ENCODE results near the gene NCOA1.
A peak's percentile ranks its signal among the peaks of the same experiment; 100 is the strongest.

NCOA1 gene

GRCh38 chr2:24739354-24740025 is 248.4 kb downstream of the NCOA1 start:
- DNase-seq (ENCODE audit: low read depth, low spot score), result no peak

DNA sequence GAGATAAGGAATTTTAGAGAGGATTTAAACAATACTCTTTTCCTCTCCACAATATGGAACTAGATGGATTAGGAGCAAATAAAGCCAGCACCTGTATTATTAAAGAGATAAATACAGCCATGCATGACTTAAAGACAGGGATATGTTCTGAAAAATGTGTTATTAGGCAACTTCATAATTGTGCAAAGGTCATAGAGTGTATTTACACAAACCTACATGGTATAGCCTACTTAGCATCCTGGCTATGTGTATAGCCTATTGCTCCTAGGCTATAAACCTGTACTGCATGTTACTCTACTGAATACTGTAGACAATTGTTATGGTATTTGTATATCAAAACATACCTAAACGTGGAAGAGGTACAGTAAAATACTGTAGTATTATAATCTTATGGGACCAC is 249.1 kb downstream of the NCOA1 start:
- no peak for DNase-seq (ENCODE audit: low read depth, low spot score)

DNA sequence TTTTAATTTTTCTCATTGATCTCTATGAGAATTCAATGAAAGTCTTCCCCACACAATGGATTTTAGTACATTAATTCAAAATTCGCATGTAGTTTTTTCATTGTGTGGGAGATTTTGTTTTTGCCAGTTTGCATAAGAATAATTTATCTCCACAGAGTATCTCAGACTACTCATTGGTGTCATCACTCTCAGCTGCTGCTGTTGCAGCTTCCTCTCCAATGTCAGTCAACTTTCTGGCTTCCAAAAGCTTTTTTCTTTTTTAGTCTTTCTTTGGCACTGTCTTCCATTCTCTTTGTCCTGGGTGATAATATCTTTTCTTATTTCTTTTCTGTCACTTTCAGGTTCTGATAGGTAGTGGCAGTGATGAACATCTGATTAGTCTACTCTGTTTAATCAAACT is 251.7 kb downstream of the NCOA1 start:
- no peak for DNase-seq (ENCODE audit: low read depth, low spot score)

GRCh38 chr2:24743924-24744323 is 252.9 kb downstream of the NCOA1 start:
- no peak for DNase-seq (ENCODE audit: low read depth, low spot score)

DNA sequence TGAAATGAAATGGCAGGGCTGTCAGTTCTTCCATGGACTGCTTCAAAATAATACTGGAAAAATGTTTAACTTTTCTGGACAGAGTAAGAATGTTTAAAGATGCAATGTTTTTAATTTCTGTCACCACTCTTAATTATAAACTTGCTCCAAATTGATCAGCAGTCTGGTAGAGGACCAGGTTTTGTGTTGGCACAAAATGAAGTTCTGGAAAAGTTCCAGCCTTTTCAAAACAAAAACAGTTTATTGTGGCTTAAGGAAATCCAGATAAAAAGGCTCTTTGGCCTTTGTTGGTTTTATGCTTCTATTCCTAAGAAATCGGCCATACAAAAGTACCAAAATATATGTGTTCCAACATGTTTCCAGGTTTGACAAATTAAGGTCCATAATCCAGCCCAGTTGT is 253.3 kb downstream of the NCOA1 start:
- DNase-seq (ENCODE audit: low read depth, low spot score), result no peak

GRCh38 chr2:24745825-24746224 is 254.8 kb downstream of the NCOA1 start:
- no peak for DNase-seq (ENCODE audit: low read depth, low spot score)

DNA sequence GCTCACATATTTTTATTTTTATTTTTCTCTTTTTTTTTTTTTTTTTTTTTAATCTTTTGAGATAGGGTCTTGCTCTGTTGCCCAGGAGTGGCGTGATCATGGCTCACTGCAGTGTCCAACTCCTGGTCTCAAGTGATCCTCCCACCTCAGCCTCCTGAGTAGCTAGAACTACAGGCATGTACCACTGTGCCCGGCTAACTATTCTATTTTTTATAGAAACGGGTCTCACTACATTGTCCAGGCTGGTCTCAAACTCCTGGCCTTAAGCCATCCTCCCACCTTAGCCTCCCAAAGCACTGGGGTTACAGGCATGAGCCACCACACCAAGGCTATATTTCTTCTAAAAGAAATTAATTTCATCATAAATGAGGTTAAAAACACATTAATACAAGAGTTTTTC is 256.2 kb downstream of the NCOA1 start:
- no peak for DNase-seq (ENCODE audit: low read depth, low spot score)

DNA sequence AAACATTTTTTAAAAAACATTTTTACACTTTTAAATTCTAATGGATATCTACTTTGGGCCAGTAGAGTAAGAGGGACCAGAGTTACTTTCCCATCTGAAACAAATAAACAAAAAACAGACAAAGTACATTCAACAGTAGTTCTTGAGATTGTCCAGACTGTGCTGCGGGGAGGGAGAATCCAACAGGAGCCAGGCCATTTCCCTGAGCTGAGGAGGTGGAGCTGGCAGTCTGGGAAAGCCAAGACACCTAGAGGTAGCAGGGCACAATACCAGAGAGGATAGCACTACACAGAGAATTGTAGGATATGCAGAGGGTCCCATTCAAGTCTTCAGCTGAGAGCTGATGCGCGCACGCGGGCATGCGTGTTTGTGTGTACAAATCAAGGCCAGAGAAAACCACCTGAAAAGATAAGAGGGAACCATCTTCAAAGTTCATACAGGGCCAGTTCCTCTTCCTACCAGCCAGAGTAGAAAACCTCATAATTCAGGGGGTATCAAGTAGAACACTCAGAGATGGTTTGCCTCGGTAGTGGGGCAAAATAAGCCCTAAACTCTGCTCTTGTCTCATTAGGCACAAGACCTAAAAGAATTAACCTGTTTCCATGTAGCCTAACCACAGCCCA is 258.1 kb downstream of the NCOA1 start:
- DNase-seq (ENCODE audit: low read depth, low spot score), result peak; percentile 54

- DNase-seq (ENCODE audit: low read depth, low spot score), result no peak
Measured at GRCh38 chr2:24754985-24755705, 264.1 kb downstream of the NCOA1 start.

- no peak for DNase-seq (ENCODE audit: low read depth, low spot score)
Measured at GRCh38 chr2:24756789-24757188, 265.7 kb downstream of the NCOA1 start.

DNA sequence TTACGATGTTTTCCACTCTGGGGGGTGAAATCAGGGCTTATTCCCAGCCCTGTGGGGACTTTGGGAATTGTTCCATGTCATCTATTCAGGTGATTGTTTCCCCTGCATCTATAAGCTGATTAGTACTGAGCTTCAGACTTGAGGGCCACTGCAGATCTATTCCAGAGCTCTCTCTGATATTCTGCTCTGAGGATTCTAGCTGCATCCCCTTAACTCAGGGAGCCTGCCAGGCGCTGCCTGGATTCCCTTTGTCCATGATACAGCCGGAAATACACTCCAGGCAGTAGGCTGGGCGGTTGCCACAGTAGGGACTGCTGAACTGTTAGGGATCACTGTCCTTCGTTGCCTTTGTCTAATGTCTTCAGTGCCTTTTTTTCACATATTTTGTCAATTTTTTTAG is 270.8 kb downstream of the NCOA1 start:
- DNase-seq (ENCODE audit: low read depth, low spot score), result no peak

DNA sequence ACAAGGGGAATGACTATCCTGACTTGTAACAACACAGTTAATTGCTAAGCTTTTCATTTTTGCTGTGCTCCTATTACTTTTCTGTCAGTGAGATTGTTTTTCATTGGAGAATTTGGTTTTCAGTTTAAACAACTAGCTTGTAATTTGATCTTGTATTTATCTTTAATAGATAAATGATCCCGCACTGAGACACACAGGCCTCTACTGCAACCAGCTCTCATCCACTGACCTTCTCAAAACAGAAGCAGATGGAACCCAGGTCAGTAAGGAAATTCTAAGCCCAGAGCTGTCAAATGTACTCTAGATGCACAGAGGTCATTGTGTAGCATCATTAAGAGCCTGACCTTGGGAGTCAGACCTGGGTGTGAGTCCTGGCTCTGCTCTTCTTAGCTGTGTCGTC is 271.5 kb downstream of the NCOA1 start:
- no peak for DNase-seq (ENCODE audit: low read depth, low spot score)

GRCh38 chr2:24763843-24764242 is 272.8 kb downstream of the NCOA1 start:
- no peak for DNase-seq (ENCODE audit: low read depth, low spot score)

DNA sequence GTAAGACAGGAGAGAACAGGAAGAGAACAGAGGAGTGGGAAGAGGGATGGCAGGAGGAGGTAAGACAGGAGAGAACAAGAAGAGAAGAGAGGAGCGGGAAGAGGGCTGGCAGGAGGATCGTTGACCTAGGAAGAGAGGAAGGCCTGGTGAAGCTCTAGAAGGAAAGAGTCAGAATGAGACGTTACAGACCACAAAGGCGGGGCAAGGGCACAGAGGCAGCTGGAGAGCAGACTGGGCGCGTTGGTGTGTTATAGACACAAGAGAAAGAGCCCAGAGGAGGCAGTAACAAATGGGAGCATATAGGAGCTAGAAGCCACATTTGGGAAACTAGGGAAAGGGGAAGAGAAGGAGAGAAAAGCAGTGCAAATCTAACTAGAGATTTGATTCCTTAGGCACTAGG is 275.6 kb downstream of the NCOA1 start:
- no peak for DNase-seq (ENCODE audit: low read depth, low spot score)

GRCh38 chr2:24768013-24768412 is 277.0 kb downstream of the NCOA1 start:
- no peak for DNase-seq (ENCODE audit: low read depth, low spot score)

GRCh38 chr2:24768601-24769000 is 277.5 kb downstream of the NCOA1 start:
- DNase-seq (ENCODE audit: low read depth, low spot score), result no peak

GRCh38 chr2:24771061-24771460 is 280.0 kb downstream of the NCOA1 start:
- peak; percentile 70 for DNase-seq (ENCODE audit: low read depth, low spot score)

GRCh38 chr2:24771764-24772586 is 280.9 kb downstream of the NCOA1 start:
- DNase-seq (ENCODE audit: low read depth, low spot score), result peak; percentile 48

DNA sequence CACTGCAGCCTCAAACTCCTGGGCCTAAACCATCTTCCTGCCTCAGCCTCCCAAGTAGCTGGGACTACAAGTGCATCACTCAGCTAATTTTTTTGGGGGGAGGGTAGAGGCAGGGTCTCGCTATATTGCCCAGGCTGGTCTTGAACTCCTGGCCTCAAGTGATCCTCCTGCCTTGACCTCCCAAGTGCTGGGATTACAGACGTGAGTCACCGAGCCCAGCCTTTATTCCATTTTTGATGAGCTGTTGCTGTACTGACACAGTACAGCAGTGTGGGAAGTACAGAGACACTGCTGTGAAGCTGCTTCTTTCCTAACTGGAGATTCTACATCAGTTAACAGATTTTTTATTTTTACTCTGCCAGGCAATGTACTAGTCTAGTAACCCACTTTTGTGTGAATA is 283.3 kb downstream of the NCOA1 start:
- DNase-seq (ENCODE audit: low read depth, low spot score), result no peak

DNA sequence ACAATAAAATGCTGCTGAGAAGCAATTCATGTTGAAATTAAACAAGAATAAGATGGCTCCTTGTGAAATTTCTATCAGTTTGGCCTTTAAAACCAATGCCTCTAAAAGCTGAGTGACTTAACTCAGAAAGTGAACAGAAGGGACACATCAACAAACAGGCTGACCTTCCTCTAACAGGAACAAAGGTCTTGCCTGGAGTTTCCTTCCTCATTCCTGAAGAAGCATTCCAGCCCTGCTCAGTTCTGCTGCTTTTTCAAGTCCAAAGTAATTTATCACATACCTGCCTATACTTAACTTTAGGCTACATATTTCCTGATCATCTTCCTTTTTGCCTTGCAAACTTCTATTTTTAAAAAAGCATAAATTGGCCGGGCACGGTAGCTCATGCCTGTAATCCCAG is 288.1 kb downstream of the NCOA1 start:
- DNase-seq (ENCODE audit: low read depth, low spot score), result no peak

GRCh38 chr2:24783641-24784040 is 292.6 kb downstream of the NCOA1 start:
- DNase-seq (ENCODE audit: low read depth, low spot score), result no peak

DNA sequence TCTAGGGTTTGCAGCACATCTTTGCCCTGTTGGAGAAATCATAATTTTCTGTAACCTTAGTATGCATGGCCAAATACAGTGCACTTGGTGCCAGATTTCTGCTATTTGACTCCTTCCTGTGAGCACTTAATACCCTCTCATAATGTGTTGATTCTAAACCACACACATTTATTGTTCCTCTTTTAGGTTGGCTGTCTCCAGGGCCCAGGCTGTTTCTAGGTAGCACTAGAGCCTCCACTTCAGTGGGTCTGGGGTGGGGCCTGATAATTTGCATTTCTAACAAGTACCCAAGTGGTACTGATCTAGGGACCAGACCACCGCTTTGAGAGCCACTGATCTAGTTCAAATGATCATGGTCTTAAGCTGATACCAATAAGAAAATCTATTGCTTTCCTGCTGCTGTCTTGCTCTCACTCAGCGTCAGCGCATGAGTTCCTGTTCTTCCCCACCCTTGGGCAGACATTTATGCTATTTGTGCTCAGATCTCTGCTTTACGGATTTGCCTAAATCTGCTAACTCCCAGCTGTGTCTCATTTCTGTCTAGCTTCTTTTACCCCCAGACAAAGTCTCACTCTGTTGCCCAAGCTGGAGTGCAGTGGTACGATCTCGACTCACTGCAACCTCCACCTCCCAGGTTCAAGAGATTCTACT is 294.7 kb downstream of the NCOA1 start:
- DNase-seq (ENCODE audit: low read depth, low spot score), result no peak

All from ELF-1 (cell line).